ENCODE measurements around the gene ASIC1. TPM values are rescaled to one million over a fixed set of nuclear protein-coding genes. Genes with fewer than 3 reads are reported as not detected.

ASIC1 gene
- total and polyA plus RNA-seq, 2 of the 13 experiments (the other 11 are each of a cell fraction or from before 2014, with no cell fraction given) = 0.44 to 1.5 TPM

GRCh38 chr12:50042693-50043092 is 14.7 kb upstream of the ASIC1 start:
- Histone ChIP-seq H3K79me2 (ENCODE audit: insufficient read depth, low read length) (no peaks in the 10 kb centered on the region), H3K4me2 (ENCODE audit: low read depth, low read length) (no peak overlapping the region), H3K4me1 (ENCODE audit: insufficient read depth, low read length) (peaks cover 10% of the 10 kb centered on the region; the same call in 1 of the 2 replicates), H3K27me3 (ENCODE audit: control insufficient read depth in 1 of 2, insufficient read depth in 2 of 2, low read length in 2 of 2) (peaks cover 5 to 33% of the 10 kb centered on the region in 2 experiments; a peak in 4 of 5 replicates), H3K36me3 (replicated peaks in 1 of 2; ENCODE audit: control insufficient read depth in 1 of 2, insufficient read depth in 2 of 2, low read length in 2 of 2) (no peaks in the 10 kb centered on the region), H3K9ac (ENCODE audit: insufficient read depth, low read depth, low read length) (no peak overlapping the region), H2AFZ (ENCODE audit: low read length) (no peak overlapping the region), H3K9me3 (ENCODE audit: low read length) (no peaks in the 10 kb centered on the region), H3K4me3 (replicated peaks in 1 of 3; ENCODE audit: insufficient read depth in 1 of 3, low read depth in 2 of 3, low read length in 3 of 3) (no peak overlapping the region), H3K27ac (ENCODE audit: extremely low read length, insufficient read depth, low read length) (no peak overlapping the region), H4K20me1 (ENCODE audit: insufficient read depth, low read length) (no peaks in the 10 kb centered on the region)
- DNase-seq (ENCODE audit: low spot score) = no peak
- in situ Hi-C loops (cut with HindIII; ENCODE audit: extremely low pct_ligation_motif_present, low pct_unique_long_range_greater_than_20kb) = no loop called here
- intact Hi-C loops (cut with micrococcal nuclease; ENCODE audit: unreplicated experiment) = no loop called here
- TF ChIP-seq JUNB (CRISPR knock-in tag; IDR thresholded peaks at IDR 0.05; ENCODE audit: borderline replicate concordance) = no peak
- TF ChIP-seq ZNF496 (CRISPR knock-in tag; IDR thresholded peaks at IDR 0.05; ENCODE audit: insufficient replicate concordance) = no peak
- TF ChIP-seq CREBL2 (CRISPR knock-in tag; IDR thresholded peaks at IDR 0.05; ENCODE audit: borderline replicate concordance) = no peak
- TF ChIP-seq EED (CRISPR knock-in tag; IDR thresholded peaks at IDR 0.05) = no peak
- TF ChIP-seq ZSCAN29 (CRISPR knock-in tag; conservative IDR thresholded peaks at IDR 0.05) = no peak
- TF ChIP-seq TRAFD1 (CRISPR knock-in tag; IDR thresholded peaks at IDR 0.05; ENCODE audit: borderline replicate concordance) = no peak
- no peak for TF ChIP-seq SALL2 (CRISPR knock-in tag; IDR thresholded peaks at IDR 0.05)
- ChIA-PET CTCF (ENCODE audit: low intra/inter-chr PET ratio, low total read pairs) (no interaction called here), POLR2A (interaction anchor here (0.7 kb wide), 1 partner anchor 12 kb away, joined by 3 read pairs; no protein-coding TSS in a partner anchor)
- 5% methylated on average over 6 of the region's 6 CpGs for WGBS (ENCODE audit: low lambda C conversion rate)
- no peak for FAIRE-seq
- no peak for ATAC-seq
- BruUV-seq (replicated peaks) = no TSS peak

Data from HepG2 (cell line).